ENCODE data around the gene SRA1. TPM values are rescaled to one million over a fixed set of nuclear protein-coding genes. Genes with fewer than 3 reads are reported as not detected.

Gene SRA1
- total and polyA plus RNA-seq, 7 experiments from 2014 or later, result 23.8 to 45.5 (median 34.0) TPM

- H3K9me3 ChIP-seq (ENCODE audit: control insufficient read depth in 2 of 3, low read length in 3 of 3), result no peaks in the 10 kb centered on the region
- no peaks in the 10 kb centered on the region for H3K27me3 Mint-ChIP-seq
- H3K36me3 Mint-ChIP-seq, result peaks cover 6 to 43% (median 22%) of the 10 kb centered on the region in 5 donors
- H3K36me3 ChIP-seq (ENCODE audit: control insufficient read depth in 2 of 3, insufficient read depth in 3 of 3, low read length in 3 of 3), result peaks cover 10 to 27% (median 15%) of the 10 kb centered on the region in 3 experiments
- H3K4me1 Mint-ChIP-seq, result peaks cover 58 to 78% (median 71%) of the 10 kb centered on the region in 7 donors
- ChIA-PET CTCF (interaction anchor here (0.9 kb wide), 1 partner anchor 16 kb away, joined by 3 read pairs; no protein-coding TSS in a partner anchor), POLR2A (interaction anchor here (0.6 to 11.7 kb wide), 5 partner anchors 11 to 152 kb away, joined by 3 to 248 read pairs (median 4); partner anchors contain the start of genes ANKHD1, APBB3, IK and NDUFA2)
- H3K9me3 Mint-ChIP-seq, result peaks cover 0 to 4% (median 0%) of the 10 kb centered on the region in 11 donors
- H3K27ac ChIP-seq (ENCODE audit: low read depth, low read length), result no peak overlapping the region
- H3K4me1 ChIP-seq (ENCODE audit: control insufficient read depth in 2 of 2, insufficient read depth in 2 of 2, low read length in 2 of 2), result peaks cover 14 to 31% of the 10 kb centered on the region in 2 donors
- peak overlapping the region; percentile 16 to 87 (median 82) for H3K27ac Mint-ChIP-seq
- ATAC-seq (no peak), DNase-seq (no peak)
- H3K4me3 ChIP-seq (ENCODE audit: low read length), result no peak overlapping the region
- no peaks in the 10 kb centered on the region for H3K27me3 ChIP-seq (ENCODE audit: control insufficient read depth in 2 of 2, insufficient read depth in 2 of 2, low read length in 2 of 2)
- intact Hi-C loops (cut with micrococcal nuclease), result no loop called here
- H3K4me3 Mint-ChIP-seq, result peak overlapping the region in 4 of 10 donors; percentile 2 to 58 (median 31)
Observed at GRCh38 chr5:140553657-140554056, 3.6 kb downstream of the SRA1 start.

DNA sequence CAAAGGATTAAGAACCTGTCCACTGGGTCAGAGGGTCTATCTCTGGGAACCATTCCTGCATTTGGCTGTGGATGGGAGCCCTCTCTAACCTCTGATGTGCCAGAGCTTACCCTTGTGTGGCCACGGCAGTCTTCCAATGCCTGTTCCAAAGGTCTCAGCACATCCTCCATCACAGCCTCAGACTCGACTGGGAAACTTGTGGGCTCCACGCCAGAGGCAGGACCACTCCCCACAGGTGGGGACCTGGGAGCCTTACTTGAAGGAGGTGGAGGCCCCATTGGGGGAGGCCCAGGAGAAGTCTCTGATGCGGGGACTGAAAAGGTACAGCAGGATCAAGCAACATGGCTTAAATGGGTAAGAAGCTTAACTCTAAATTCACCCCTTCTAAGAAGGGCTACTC lies 5.4 kb downstream of the SRA1 start:
- Histone ChIP-seq H3K4me1 (ENCODE audit: control insufficient read depth in 2 of 2, insufficient read depth in 2 of 2, low read length in 2 of 2) (peaks cover 25 to 40% of the 10 kb centered on the region in 2 donors), H3K9me3 (ENCODE audit: control insufficient read depth in 2 of 3, low read length in 3 of 3) (no peaks in the 10 kb centered on the region), H3K4me3 (ENCODE audit: low read length) (no peak overlapping the region), H3K27me3 (ENCODE audit: control insufficient read depth in 2 of 2, insufficient read depth in 2 of 2, low read length in 2 of 2) (no peaks in the 10 kb centered on the region), H3K36me3 (ENCODE audit: control insufficient read depth in 2 of 3, insufficient read depth in 3 of 3, low read length in 3 of 3) (peaks cover 10 to 27% (median 15%) of the 10 kb centered on the region in 3 experiments), H3K27ac (ENCODE audit: low read depth, low read length) (no peak overlapping the region)
- ATAC-seq (no peak), DNase-seq (no peak)
- Mint-ChIP-seq H3K36me3 (peaks cover 6 to 40% (median 22%) of the 10 kb centered on the region in 5 donors), H3K4me1 (peaks cover 60 to 83% (median 71%) of the 10 kb centered on the region in 7 donors), H3K9me3 (peaks cover 0 to 4% (median 0%) of the 10 kb centered on the region in 11 donors), H3K27ac (peak overlapping the region in 4 of 9 donors; percentile 13 to 99 (median 33)), H3K4me3 (no peak overlapping the region), H3K27me3 (no peaks in the 10 kb centered on the region)
- intact Hi-C loops (cut with micrococcal nuclease), result no loop called here
- POLR2A ChIA-PET, result interaction anchor here (0.7 to 11.7 kb wide), 4 partner anchors 12 to 95 kb away, joined by 3 to 248 read pairs (median 5); partner anchors contain the start of genes APBB3, IK, NDUFA2 and SLC35A4
- CTCF ChIA-PET, result no interaction called here

GRCh38 chr5:140550147-140551079 lies 6.9 kb downstream of the SRA1 start:
- H3K9me3 ChIP-seq (ENCODE audit: control insufficient read depth in 2 of 3, low read length in 3 of 3), result no peaks in the 10 kb centered on the region
- H3K27me3 Mint-ChIP-seq, result no peaks in the 10 kb centered on the region
- peak overlapping the region in 9 of 10 donors; percentile 2 to 99 (median 16) for H3K4me3 Mint-ChIP-seq
- intact Hi-C loops (cut with micrococcal nuclease), result no loop called here
- ATAC-seq (no peak), DNase-seq (no peak)
- no peak overlapping the region for H3K4me3 ChIP-seq (ENCODE audit: low read length)
- H3K4me1 ChIP-seq (ENCODE audit: control insufficient read depth in 2 of 2, insufficient read depth in 2 of 2, low read length in 2 of 2), result peaks cover 12 to 28% of the 10 kb centered on the region in 2 donors
- peaks cover 48 to 76% (median 58%) of the 10 kb centered on the region in 7 donors for H3K4me1 Mint-ChIP-seq
- POLR2A ChIA-PET, result interaction anchor here (0.8 to 11.7 kb wide), 4 partner anchors 14 to 149 kb away, joined by 3 to 248 read pairs (median 5); partner anchors contain the start of genes ANKHD1, APBB3, SLC35A4 and SRA1
- CTCF ChIA-PET, result interaction anchor here (1.0 kb wide), 1 partner anchor 140 kb away, joined by 3 read pairs; the partner anchor contains the start of gene HARS1
- H3K36me3 ChIP-seq (ENCODE audit: control insufficient read depth in 2 of 3, insufficient read depth in 3 of 3, low read length in 3 of 3), result peaks cover 10 to 27% (median 15%) of the 10 kb centered on the region in 3 experiments
- H3K27me3 ChIP-seq (ENCODE audit: control insufficient read depth in 2 of 2, insufficient read depth in 2 of 2, low read length in 2 of 2), result no peaks in the 10 kb centered on the region
- peaks cover 6 to 32% (median 22%) of the 10 kb centered on the region in 5 donors for H3K36me3 Mint-ChIP-seq
- peaks cover 0 to 4% (median 0%) of the 10 kb centered on the region in 11 donors for H3K9me3 Mint-ChIP-seq
- H3K27ac Mint-ChIP-seq, result peak overlapping the region; percentile 34 to 99 (median 93)
- peak overlapping the region; percentile 89 for H3K27ac ChIP-seq (ENCODE audit: low read depth, low read length)

- peak overlapping the region; percentile 51 to 99 (median 91) for H3K4me3 Mint-ChIP-seq
- H3K36me3 ChIP-seq (ENCODE audit: control insufficient read depth in 2 of 3, insufficient read depth in 3 of 3, low read length in 3 of 3), result peaks cover 10 to 27% (median 15%) of the 10 kb centered on the region in 3 experiments
- peaks cover 40 to 67% (median 52%) of the 10 kb centered on the region in 7 donors for H3K4me1 Mint-ChIP-seq
- ATAC-seq (no peak), DNase-seq (no peak)
- ChIA-PET POLR2A (interaction anchor here (0.8 to 11.7 kb wide), 6 partner anchors 15 to 139 kb away, joined by 3 to 248 read pairs (median 15); partner anchors contain the start of genes APBB3, CD14, IK and NDUFA2), CTCF (interaction anchor here (1.3 kb wide), 1 partner anchor 83 kb away, joined by 7 read pairs; the partner anchor contains the start of gene CD14)
- no peak overlapping the region for H3K4me3 ChIP-seq (ENCODE audit: low read length)
- H3K9me3 Mint-ChIP-seq, result peaks cover 0 to 3% (median 0%) of the 10 kb centered on the region in 11 donors
- peaks cover 11 to 34% (median 21%) of the 10 kb centered on the region in 5 donors for H3K36me3 Mint-ChIP-seq
- H3K27me3 ChIP-seq (ENCODE audit: control insufficient read depth in 2 of 2, insufficient read depth in 2 of 2, low read length in 2 of 2), result no peaks in the 10 kb centered on the region
- no peaks in the 10 kb centered on the region for H3K27me3 Mint-ChIP-seq
- intact Hi-C loops (cut with micrococcal nuclease), result loop anchor here (2.0 to 5.0 kb wide), 4 partner anchors 153 to 1088 kb away; partner anchors contain the start of genes CYSTM1 (in 1 of the 2), HDAC3 (in 1 of the 2), RELL2 (in 1 of the 2) and ZMAT2 (in 1 of the 2)
- peak overlapping the region; percentile 89 for H3K27ac ChIP-seq (ENCODE audit: low read depth, low read length)
- peaks cover 12 to 26% of the 10 kb centered on the region in 2 donors for H3K4me1 ChIP-seq (ENCODE audit: control insufficient read depth in 2 of 2, insufficient read depth in 2 of 2, low read length in 2 of 2)
- peak overlapping the region; percentile 81 to 99 (median 98) for H3K27ac Mint-ChIP-seq
- no peaks in the 10 kb centered on the region for H3K9me3 ChIP-seq (ENCODE audit: control insufficient read depth in 2 of 3, low read length in 3 of 3)
Observed at GRCh38 chr5:140549237-140550144, 7.8 kb downstream of the SRA1 start.

GRCh38 chr5:140548791-140549190 lies 8.5 kb downstream of the SRA1 start:
- POLR2A ChIA-PET, result interaction anchor here (0.9 to 11.7 kb wide), 11 partner anchors 9 to 162 kb away, joined by 3 to 248 read pairs (median 19); partner anchors contain the start of genes ANKHD1, APBB3, CD14 and IK
- Histone ChIP-seq H3K27ac (ENCODE audit: low read depth, low read length) (peak overlapping the region; percentile 89), H3K36me3 (ENCODE audit: control insufficient read depth in 2 of 3, insufficient read depth in 3 of 3, low read length in 3 of 3) (peaks cover 10 to 27% (median 15%) of the 10 kb centered on the region in 3 experiments), H3K9me3 (ENCODE audit: control insufficient read depth in 2 of 3, low read length in 3 of 3) (no peaks in the 10 kb centered on the region), H3K4me3 (ENCODE audit: low read length) (no peak overlapping the region), H3K27me3 (ENCODE audit: control insufficient read depth in 2 of 2, insufficient read depth in 2 of 2, low read length in 2 of 2) (no peaks in the 10 kb centered on the region), H3K4me1 (ENCODE audit: control insufficient read depth in 2 of 2, insufficient read depth in 2 of 2, low read length in 2 of 2) (peaks cover 12 to 20% of the 10 kb centered on the region in 2 donors)
- intact Hi-C loops (cut with micrococcal nuclease), result loop anchor here (2.0 to 5.0 kb wide), 4 partner anchors 154 to 1089 kb away; partner anchors contain the start of genes CYSTM1 (in 1 of the 2), HDAC3 (in 1 of the 2), RELL2 (in 1 of the 2) and ZMAT2 (in 1 of the 2)
- H3K4me3 Mint-ChIP-seq, result peak overlapping the region; percentile 85 to 99 (median 92)
- CTCF ChIA-PET, result interaction anchor here (1.3 to 2.2 kb wide), 4 partner anchors 28 to 99 kb away, joined by 5 to 12 read pairs (median 9); partner anchors contain the start of genes CD14, IK and NDUFA2
- H3K27ac Mint-ChIP-seq, result peak overlapping the region; percentile 93 to 99 (median 98)
- H3K4me1 Mint-ChIP-seq, result peaks cover 33 to 60% (median 47%) of the 10 kb centered on the region in 7 donors
- ATAC-seq, result no peak
- DNase-seq, result no peak
- H3K9me3 Mint-ChIP-seq, result peaks cover 0 to 2% (median 0%) of the 10 kb centered on the region in 11 donors
- H3K36me3 Mint-ChIP-seq, result peaks cover 13 to 36% (median 21%) of the 10 kb centered on the region in 5 donors
- no peaks in the 10 kb centered on the region for H3K27me3 Mint-ChIP-seq
